ENCODE data around the gene STARD10. TPM values are rescaled to one million over a fixed set of nuclear protein-coding genes. Genes with fewer than 3 reads are reported as not detected.
A peak's percentile ranks its signal among the peaks of the same experiment; 100 is the strongest.

Gene STARD10
- total RNA-seq, 8 experiments from 2014 or later, result 7.8 to 26.9 (median 15.7) TPM

DNA sequence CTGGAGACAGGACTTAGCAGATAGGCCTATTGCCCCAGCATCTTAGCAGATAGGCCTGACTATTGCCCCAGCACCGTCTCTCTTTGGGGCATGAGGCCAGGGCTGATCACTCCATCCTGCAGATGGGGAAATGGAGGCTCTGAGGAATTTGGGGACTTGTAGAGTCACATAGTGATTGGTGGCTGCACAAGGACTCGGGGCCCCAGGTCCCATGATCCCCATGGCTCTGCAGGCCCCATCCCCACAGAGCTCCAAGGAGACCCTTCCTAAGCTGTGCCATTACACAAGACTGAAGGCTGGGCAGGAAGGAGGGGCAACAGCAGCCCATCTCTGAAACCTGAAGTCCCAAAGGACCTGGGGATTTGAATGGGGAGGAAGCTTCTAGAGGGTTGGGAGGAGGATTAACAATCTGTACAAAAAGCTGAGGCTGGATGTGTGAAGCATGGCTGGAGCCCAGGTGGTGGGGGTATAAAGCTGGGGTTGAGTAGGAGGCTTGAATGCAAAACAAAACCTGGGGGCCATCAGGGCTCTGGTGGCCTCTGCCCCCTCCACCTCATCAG lies 43.2 kb downstream of the STARD10 start:
- in situ Hi-C loops (cut with MboI; ENCODE audit: low pct_unique_long_range_greater_than_20kb in 2 of 9, low sequenced_read_pairs in 9 of 9, unreplicated experiment in 9 of 9), result no loop called here
- no peak overlapping the region for H3K27ac ChIP-seq

DNA sequence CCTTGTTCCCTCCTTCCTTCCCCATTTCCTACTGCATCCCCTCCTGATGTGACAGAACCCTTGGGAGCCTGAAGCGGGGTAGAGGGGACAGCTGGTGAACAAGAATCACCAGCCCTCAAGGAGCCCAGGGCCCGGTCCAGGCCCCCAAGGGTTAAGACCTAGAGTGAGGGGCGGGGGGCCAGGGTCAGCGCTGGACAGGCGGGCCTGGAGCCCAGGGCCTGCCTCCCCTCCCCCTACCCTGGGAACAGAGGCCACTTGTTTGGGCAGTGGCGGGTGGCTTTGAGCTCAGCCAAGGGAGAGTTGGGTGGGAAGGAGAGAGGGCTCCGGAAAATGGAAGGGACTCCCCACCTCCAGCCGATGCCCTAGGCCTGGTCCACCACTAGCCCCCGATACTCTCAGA lies 43.8 kb downstream of the STARD10 start:
- H3K4me3 ChIP-seq, result no peak overlapping the region
- no peak overlapping the region for H3K27ac ChIP-seq
- in situ Hi-C loops (cut with MboI; ENCODE audit: low pct_unique_long_range_greater_than_20kb in 2 of 9, low sequenced_read_pairs in 9 of 9, unreplicated experiment in 9 of 9), result no loop called here

More for the DNA sequence above, 43.2 kb downstream of the STARD10 start:
- Histone ChIP-seq H3K4me3 (no peak overlapping the region), H3K4me1 (replicated peaks in 1 of 2) (peaks cover 9 to 21% of the 10 kb centered on the region in 2 donors)
- WGBS, 10 experiments, result 100% methylated on average over 1 of the region's 2 CpGs; no CpG with 5 or more reads in 8 of the 10 experiments
- ATAC-seq (replicated peaks in 6 of 8), result no peak

DNA sequence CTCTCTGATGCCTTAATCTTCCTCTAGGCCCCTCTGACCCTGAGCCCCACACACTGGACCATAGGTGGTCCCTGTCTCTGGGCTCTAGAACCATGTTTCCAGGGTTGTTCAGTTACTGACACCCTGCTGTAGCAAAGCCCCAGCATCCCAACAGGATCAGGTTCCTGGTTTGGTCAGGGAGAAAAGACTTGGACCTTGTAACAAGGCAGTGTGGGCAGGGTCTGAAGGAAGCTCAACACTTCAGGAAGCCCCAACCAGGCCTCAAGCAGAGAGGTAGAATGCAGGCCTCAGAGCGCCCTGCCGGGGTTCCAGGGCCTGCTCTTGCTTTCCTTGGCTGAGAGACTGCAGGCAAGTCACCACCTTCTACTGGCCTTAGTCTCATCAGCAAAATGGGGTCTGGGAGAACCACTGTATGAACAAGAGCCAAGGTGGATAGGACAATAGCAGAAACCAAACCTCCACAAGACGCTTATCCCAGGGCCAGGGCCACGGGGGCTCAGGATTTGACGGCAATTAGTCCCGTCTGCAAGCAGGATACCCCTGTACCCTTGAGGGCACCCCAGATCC lies 46.5 kb downstream of the STARD10 start:
- no peak for ATAC-seq (replicated peaks in 6 of 8)
- H3K4me1 ChIP-seq (replicated peaks in 1 of 2), result peaks cover 9 to 19% of the 10 kb centered on the region in 2 donors
- WGBS, 10 experiments, result 83 to 100% (median 100%) methylated on average over 1 to 2 of the region's 6 CpGs; no CpG with 5 or more reads in 7 of the 10 experiments
- no peak overlapping the region for H3K4me3 ChIP-seq
- in situ Hi-C loops (cut with MboI; ENCODE audit: low pct_unique_long_range_greater_than_20kb in 2 of 9, low sequenced_read_pairs in 9 of 9, unreplicated experiment in 9 of 9), result loop anchor here in 1 of 9 experiments (25.0 kb wide), 1 partner anchor 440 kb away; no protein-coding TSS in a partner anchor
- no peak overlapping the region for H3K27ac ChIP-seq

More for the DNA sequence above, 43.8 kb downstream of the STARD10 start:
- H3K4me1 ChIP-seq (replicated peaks in 1 of 2), result peaks cover 9 to 21% of the 10 kb centered on the region in 2 donors
- WGBS, 10 experiments, result 60 to 100% methylated on average over 1 of the region's 9 CpGs; no CpG with 5 or more reads in 8 of the 10 experiments
- no peak for ATAC-seq (replicated peaks in 6 of 8)

DNA sequence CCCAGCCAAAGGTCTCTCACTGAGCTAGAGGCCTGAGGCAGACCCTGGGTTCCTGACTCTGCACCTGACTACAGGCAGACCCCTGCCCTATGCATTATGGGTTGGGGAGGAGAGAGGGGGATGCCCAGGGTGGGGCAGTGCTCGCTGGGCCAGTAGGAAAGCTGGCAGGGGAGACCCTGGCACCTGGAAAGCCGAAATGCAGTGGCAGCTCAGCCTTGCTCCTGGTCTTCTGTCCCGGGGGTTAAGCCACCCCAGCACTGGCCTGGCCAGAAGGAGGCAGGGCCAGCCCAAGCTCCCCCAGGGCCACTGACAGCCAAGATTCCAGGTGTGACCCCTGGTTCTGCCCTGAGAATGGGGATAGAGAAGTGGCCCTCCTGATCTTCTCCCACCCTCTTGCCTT lies 47.0 kb downstream of the STARD10 start:
- 25% methylated on average over 1 of the region's 3 CpGs; no CpG with 5 or more reads in 9 of the 10 experiments for WGBS, 10 experiments
- Histone ChIP-seq H3K4me3 (no peak overlapping the region), H3K27ac (no peak overlapping the region), H3K4me1 (replicated peaks in 1 of 2) (peaks cover 7 to 14% of the 10 kb centered on the region in 2 donors)
- in situ Hi-C loops (cut with MboI; ENCODE audit: low pct_unique_long_range_greater_than_20kb in 2 of 9, low sequenced_read_pairs in 9 of 9, unreplicated experiment in 9 of 9), result loop anchor here in 1 of 9 experiments (25.0 kb wide), 1 partner anchor 440 kb away; no protein-coding TSS in a partner anchor
- no peak for ATAC-seq (replicated peaks in 6 of 8)

DNA sequence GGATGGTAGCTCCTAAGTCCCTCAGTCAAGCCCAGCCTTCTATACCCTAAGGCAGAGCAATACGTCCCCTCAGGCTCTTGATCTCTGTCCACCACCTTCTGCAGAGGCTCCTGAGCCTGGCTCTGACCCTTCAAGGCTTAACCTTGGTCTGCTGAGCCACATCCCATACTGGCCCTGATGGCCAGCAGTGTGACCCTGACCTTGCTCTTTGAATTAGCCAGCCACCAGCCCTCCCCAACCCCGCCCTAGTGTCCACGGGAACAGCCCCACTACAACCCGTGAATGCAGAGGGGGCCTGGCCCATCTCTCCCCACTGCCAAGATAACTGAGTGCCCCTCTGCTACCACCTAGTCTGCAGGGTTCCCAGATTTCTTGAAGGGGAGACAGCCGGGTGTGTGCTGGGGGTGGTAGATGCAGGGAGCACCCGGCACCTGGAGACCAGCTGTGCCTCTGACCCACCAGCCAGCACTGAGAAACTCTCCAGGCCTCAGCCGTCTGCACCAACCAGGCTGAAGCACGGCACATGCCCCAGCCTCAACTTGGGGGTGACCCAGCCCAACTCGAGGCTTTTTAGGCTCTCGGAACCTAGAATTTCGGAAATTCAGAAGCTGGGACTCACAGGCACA lies 47.8 kb downstream of the STARD10 start:
- H3K27ac ChIP-seq, result no peak overlapping the region
- H3K4me1 ChIP-seq (replicated peaks in 1 of 2), result peaks cover 8 to 17% of the 10 kb centered on the region in 2 donors
- peak in 2 of 8 experiments; percentile 29 to 41 for ATAC-seq (replicated peaks in 6 of 8)
- H3K4me3 ChIP-seq, result no peak overlapping the region
- 83 to 90% methylated on average over 4 to 5 of the region's 11 CpGs; no CpG with 5 or more reads in 8 of the 10 experiments for WGBS, 10 experiments
- in situ Hi-C loops (cut with MboI; ENCODE audit: low pct_unique_long_range_greater_than_20kb in 2 of 9, low sequenced_read_pairs in 9 of 9, unreplicated experiment in 9 of 9), result loop anchor here in 1 of 9 experiments (25.0 kb wide), 1 partner anchor 441 kb away; no protein-coding TSS in a partner anchor

DNA sequence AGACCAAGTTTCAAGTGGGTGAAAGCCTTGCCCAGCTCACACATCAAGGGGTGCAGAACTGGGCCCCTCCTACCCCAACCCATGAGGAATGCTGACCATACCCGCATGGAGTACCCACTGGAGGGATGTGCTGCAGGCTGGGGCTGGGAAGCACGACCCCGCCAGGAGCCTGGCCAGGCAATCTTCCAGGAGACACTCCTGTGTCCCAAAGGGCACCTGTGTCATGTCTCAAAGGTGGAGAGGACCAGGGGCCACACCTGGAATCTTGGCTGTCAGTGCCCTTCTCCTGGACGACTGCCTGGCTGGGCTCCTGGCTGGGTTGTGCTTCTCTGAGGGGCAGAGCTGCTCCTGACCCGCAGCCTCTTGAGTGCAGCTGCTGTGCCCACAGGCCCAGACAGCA lies 48.3 kb downstream of the STARD10 start:
- Histone ChIP-seq H3K27ac (no peak overlapping the region), H3K4me3 (no peak overlapping the region), H3K4me1 (replicated peaks in 1 of 2) (peaks cover 6 to 13% of the 10 kb centered on the region in 2 donors)
- in situ Hi-C loops (cut with MboI; ENCODE audit: low pct_unique_long_range_greater_than_20kb in 2 of 9, low sequenced_read_pairs in 9 of 9, unreplicated experiment in 9 of 9), result loop anchor here in 1 of 9 experiments (25.0 kb wide), 1 partner anchor 442 kb away; no protein-coding TSS in a partner anchor
- no peak for ATAC-seq (replicated peaks in 6 of 8)
- WGBS, 10 experiments, result 100% methylated on average over 1 of the region's 5 CpGs; no CpG with 5 or more reads in 9 of the 10 experiments

DNA sequence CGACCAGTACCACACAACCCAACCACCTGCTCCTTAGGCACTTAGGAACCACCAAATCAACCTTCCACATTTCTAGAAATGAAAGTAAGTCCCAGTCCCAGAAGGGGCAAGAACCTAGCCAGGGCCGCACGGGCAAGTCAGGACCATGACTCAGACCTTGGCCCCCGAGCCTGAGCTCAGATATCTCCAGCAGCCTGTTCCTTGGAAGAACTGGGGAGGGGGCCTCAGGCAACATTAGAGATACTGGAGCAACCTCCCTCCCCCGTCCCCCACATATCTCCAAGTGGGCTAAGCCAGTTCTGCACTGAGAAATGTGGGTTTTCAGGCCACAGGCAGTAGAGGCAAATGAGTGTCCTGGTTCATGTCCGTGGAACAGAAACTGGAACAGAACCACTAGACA lies 49.4 kb downstream of the STARD10 start:
- H3K27ac ChIP-seq, result no peak overlapping the region
- H3K4me3 ChIP-seq, result no peak overlapping the region
- in situ Hi-C loops (cut with MboI; ENCODE audit: low pct_unique_long_range_greater_than_20kb in 2 of 9, low sequenced_read_pairs in 9 of 9, unreplicated experiment in 9 of 9), result loop anchor here in 1 of 9 experiments (25.0 kb wide), 1 partner anchor 443 kb away; no protein-coding TSS in a partner anchor
- H3K4me1 ChIP-seq (replicated peaks in 1 of 2), result peaks cover 6 to 13% of the 10 kb centered on the region in 2 donors
- no peak for ATAC-seq (replicated peaks in 6 of 8)
- 40 to 92% (median 70%) methylated on average over 1 to 4 of the region's 6 CpGs; no CpG with 5 or more reads in 2 of the 10 experiments for WGBS, 10 experiments

DNA sequence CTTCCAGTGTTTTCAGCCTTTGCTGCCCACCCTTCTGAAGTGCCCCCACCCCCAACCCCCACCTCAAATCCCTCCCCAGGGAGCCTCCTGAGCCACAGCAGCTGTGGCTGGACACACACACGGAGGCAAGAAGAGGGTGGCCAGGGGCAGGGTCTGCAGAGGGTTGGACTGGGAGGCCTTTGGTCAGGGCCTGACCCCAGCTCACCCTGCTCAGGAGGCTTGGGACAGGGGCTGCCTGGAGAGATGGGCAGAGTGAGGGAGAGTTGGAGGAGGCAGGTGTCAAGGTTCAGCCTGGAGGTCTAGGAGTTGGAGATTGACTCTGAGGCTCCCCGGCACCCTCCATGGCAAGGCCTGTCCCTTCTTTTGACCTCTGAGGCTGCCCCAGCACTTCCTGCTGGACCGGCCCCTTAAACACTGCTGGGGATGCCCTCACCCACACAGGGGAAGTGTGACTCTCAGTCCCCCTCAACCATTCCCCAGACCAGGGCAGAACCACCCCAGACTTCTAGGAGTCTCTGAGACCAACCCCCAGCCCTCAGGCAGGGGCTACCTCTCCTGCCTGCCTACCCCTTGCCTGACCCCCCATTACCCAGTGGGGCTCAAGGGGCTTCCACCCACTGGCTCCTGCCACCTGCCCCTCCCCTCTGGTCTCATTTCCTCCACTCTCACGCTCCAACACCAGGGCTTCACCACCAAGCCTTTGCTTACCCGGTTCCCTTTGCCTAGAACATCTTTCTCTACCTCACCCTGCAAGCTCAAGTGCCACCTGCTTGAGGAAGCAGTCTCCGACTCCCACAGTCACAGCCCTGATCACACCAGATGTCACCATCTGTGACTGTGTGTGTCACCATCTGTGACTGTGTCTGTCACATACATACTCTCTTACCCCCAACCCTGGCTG lies 50.3 kb downstream of the STARD10 start:
- WGBS, 10 experiments, result 90 to 100% methylated on average over 1 to 2 of the region's 6 CpGs; no CpG with 5 or more reads in 8 of the 10 experiments
- Histone ChIP-seq H3K4me3 (no peak overlapping the region), H3K27ac (no peak overlapping the region), H3K4me1 (replicated peaks in 1 of 2) (peaks cover 6 to 13% of the 10 kb centered on the region in 2 donors)
- in situ Hi-C loops (cut with MboI; ENCODE audit: low pct_unique_long_range_greater_than_20kb in 2 of 9, low sequenced_read_pairs in 9 of 9, unreplicated experiment in 9 of 9), result loop anchor here in 1 of 9 experiments (25.0 kb wide), 1 partner anchor 444 kb away; no protein-coding TSS in a partner anchor
- peak in 4 of 8 experiments; percentile 18 to 51 (median 32) for ATAC-seq (replicated peaks in 6 of 8)

DNA sequence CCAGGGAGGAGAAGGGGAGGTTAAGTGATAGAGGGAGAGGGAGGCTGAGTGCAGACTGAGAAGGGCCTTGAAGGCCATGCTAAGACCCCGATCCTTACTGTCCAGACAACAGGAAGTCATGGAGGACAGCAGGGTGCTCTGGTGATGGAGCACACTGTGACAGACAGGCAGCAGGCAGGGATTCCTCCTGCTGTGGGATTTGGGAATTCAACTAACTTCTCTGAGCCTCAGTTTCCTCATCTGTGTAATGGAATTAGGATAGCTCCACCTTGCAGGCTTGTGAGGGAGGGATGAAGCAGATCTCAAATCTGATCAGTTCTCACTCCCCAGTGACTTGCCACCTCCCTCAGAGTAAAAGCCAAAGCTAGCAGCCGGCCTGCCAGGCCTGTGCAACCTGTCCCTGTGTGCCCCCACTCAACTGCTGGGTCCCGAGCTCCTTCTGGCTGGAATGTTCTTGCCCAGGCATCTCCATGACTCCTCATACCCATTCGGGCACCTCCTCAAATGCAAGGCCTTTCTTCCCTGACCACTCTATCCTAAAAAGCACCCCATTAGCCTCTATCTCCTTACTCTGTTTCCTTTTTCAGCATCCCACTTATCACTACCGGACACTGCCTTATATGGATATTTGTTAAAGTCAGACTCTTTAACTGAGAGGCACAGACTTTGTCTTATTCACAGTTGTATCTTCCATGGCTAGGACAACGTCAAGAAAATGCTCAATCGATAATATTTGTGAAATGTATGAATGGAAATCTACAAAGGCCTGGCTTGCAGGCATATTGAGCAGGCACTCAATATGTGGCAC lies 51.1 kb downstream of the STARD10 start:
- Histone ChIP-seq H3K27ac (no peak overlapping the region), H3K4me1 (replicated peaks in 1 of 2) (peaks cover 6 to 13% of the 10 kb centered on the region in 2 donors), H3K4me3 (no peak overlapping the region)
- 43 to 100% (median 85%) methylated on average over 1 to 4 of the region's 7 CpGs; no CpG with 5 or more reads in 3 of the 10 experiments for WGBS, 10 experiments
- no peak for ATAC-seq (replicated peaks in 6 of 8)
- in situ Hi-C loops (cut with MboI; ENCODE audit: low pct_unique_long_range_greater_than_20kb in 2 of 9, low sequenced_read_pairs in 9 of 9, unreplicated experiment in 9 of 9), result loop anchor here in 1 of 9 experiments (25.0 kb wide), 1 partner anchor 445 kb away; no protein-coding TSS in a partner anchor

DNA sequence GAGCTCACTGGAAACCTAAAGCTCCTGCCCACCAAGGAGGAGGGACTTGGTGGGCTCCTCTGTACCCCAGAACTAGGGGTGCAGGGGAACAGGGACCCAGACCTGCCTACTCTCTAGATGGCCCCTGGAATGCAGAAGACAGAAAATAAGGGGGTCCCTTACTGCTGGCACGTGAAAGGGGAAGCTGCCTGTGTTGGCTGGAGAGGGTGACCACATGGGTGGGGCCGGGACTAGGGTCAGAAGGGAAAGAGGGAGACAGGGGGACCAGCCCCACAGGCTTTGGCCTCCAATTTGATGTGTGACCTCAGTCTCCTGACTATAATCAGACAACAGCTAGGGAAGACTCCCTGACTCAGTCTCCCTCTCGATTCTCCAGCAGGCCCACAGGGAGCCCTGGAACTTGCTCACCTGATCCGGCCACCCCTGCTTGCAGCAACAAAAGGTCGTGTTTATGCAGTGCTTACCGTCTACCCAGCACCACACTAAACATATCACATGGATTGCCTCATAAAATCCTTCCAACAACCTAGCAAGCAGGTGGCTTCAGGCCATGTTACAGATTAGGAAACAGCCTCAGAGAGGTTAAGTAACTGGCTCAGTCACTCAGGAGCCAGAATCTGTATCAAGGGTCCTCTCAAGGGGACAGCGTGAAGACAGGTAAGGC lies 51.9 kb downstream of the STARD10 start:
- no peak for ATAC-seq (replicated peaks in 6 of 8)
- Histone ChIP-seq H3K4me3 (no peak overlapping the region), H3K27ac (peak overlapping the region in 1 of 2 donors; percentile 22), H3K4me1 (replicated peaks in 1 of 2) (peaks cover 6 to 13% of the 10 kb centered on the region in 2 donors)
- WGBS, 10 experiments, result 70 to 100% (median 90%) methylated on average over 1 to 4 of the region's 7 CpGs; no CpG with 5 or more reads in 5 of the 10 experiments
- in situ Hi-C loops (cut with MboI; ENCODE audit: low pct_unique_long_range_greater_than_20kb in 2 of 9, low sequenced_read_pairs in 9 of 9, unreplicated experiment in 9 of 9), result loop anchor here in 1 of 9 experiments (25.0 kb wide), 1 partner anchor 445 kb away; no protein-coding TSS in a partner anchor

DNA sequence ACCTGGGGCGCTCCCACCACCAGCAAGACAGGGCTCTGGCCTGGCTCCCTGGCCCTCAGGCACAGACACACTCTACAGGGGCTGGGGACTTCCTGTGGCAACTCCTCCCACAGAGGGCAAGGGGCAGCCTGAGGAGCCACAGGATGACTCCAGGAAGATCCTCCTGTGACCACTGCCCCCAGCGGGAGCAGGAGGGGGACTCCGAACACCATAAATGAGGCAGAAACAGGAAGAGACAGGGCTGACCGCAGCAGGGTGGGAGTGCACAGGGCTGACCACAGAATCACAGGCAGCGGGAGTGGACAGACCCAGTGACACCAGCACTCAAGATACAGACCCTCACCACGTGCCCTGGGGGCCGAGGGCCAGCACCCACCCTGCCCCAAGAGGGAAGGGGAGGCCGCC lies 52.4 kb downstream of the STARD10 start:
- H3K4me1 ChIP-seq (replicated peaks in 1 of 2), result peaks cover 6 to 13% of the 10 kb centered on the region in 2 donors
- H3K4me3 ChIP-seq, result no peak overlapping the region
- peak overlapping the region in 1 of 2 donors; percentile 22 for H3K27ac ChIP-seq
- in situ Hi-C loops (cut with MboI; ENCODE audit: low pct_unique_long_range_greater_than_20kb in 2 of 9, low sequenced_read_pairs in 9 of 9, unreplicated experiment in 9 of 9), result loop anchor here in 1 of 9 experiments (25.0 kb wide), 1 partner anchor 446 kb away; no protein-coding TSS in a partner anchor
- 78 to 100% (median 90%) methylated on average over 1 to 4 of the region's 8 CpGs; no CpG with 5 or more reads in 6 of the 10 experiments for WGBS, 10 experiments
- peak in 5 of 8 experiments; percentile 44 to 65 (median 60) for ATAC-seq (replicated peaks in 6 of 8)
